BE2C (cell line): ENCODE data around the gene NPY4R2.
"Not testable (repeated sequence)": the region's sequence is repeated elsewhere in the genome, so short reads cannot be mapped to it uniquely, and the experiment has no call there.

Experiments
- DNase-seq: peaks from one replicate; pipeline ENCODE4 v3.0.0-alpha.2; 2020
- H3K27me3 ChIP-seq: fragments of 250-450 bp; sonication (Bioruptor Pico); 2 replicates; pipeline ENCODE4 v1.5.1; 2020; ENCODE audit warnings: mild to moderate bottlenecking
- H3K36me3 ChIP-seq: fragments of 250-450 bp; sonication (Bioruptor Pico); 2 replicates; pipeline ENCODE4 v1.5.1; 2020; ENCODE audit warnings: mild to moderate bottlenecking
- H3K4me1 ChIP-seq: fragments of 250-450 bp; sonication (Bioruptor Pico); 2 replicates; pipeline ENCODE4 v1.5.1; 2020
- H3K4me3 ChIP-seq: 2 replicates; pipeline ENCODE4 v1.5.1; 2011; ENCODE audit warnings: low read depth, low read length
- H3K9me3 ChIP-seq: fragments of 250-450 bp; sonication (Bioruptor Pico); 2 replicates; pipeline ENCODE4 v1.5.1; 2020
- CTCF ChIP-seq: IDR thresholded peaks from 2 replicates; pipeline ENCODE4 v1.5.1; 2012; ENCODE audit warnings: mild to moderate bottlenecking, low read depth, low read length

NPY4R2 gene

GRCh38 chr10:47915849-47916548 is 2.5 kb upstream of the NPY4R2 start:
- not testable (repeated sequence) for DNase-seq, H3K27me3 ChIP-seq, H3K9me3 ChIP-seq, H3K36me3 ChIP-seq, H3K4me1 ChIP-seq, H3K4me3 ChIP-seq
- peak; percentile 37; the same call in 1 of the 2 replicates for TF ChIP-seq CTCF

- not testable (repeated sequence) for H3K36me3 ChIP-seq, H3K4me3 ChIP-seq, H3K9me3 ChIP-seq, DNase-seq, H3K27me3 ChIP-seq, H3K4me1 ChIP-seq
These were observed 2.1 kb downstream of the NPY4R2 start for GRCh38 chr10:47920610-47921009.

GRCh38 chr10:47922503-47922902 is 4.0 kb downstream of the NPY4R2 start:
- not testable (repeated sequence) for H3K4me1 ChIP-seq, H3K4me3 ChIP-seq, H3K36me3 ChIP-seq, H3K27me3 ChIP-seq, H3K9me3 ChIP-seq, DNase-seq

- not testable (repeated sequence) for H3K36me3 ChIP-seq, H3K4me3 ChIP-seq, DNase-seq, H3K9me3 ChIP-seq, H3K27me3 ChIP-seq, H3K4me1 ChIP-seq
These were observed 6.2 kb downstream of the NPY4R2 start for GRCh38 chr10:47924628-47925027.

- H3K9me3 ChIP-seq, DNase-seq, H3K4me1 ChIP-seq, H3K4me3 ChIP-seq, H3K27me3 ChIP-seq, H3K36me3 ChIP-seq: not testable (repeated sequence)
These were observed 8.9 kb downstream of the NPY4R2 start for GRCh38 chr10:47927147-47927916.

GRCh38 chr10:47928225-47928624 is 9.8 kb downstream of the NPY4R2 start:
- not testable (repeated sequence) for DNase-seq, H3K9me3 ChIP-seq, H3K36me3 ChIP-seq, H3K27me3 ChIP-seq, H3K4me3 ChIP-seq, H3K4me1 ChIP-seq

- H3K4me3 ChIP-seq, H3K4me1 ChIP-seq, H3K27me3 ChIP-seq, DNase-seq, H3K9me3 ChIP-seq, H3K36me3 ChIP-seq: not testable (repeated sequence)
These were observed 14.4 kb downstream of the NPY4R2 start for GRCh38 chr10:47932824-47933223.

- not testable (repeated sequence) for H3K9me3 ChIP-seq, H3K36me3 ChIP-seq, DNase-seq, H3K4me3 ChIP-seq, H3K27me3 ChIP-seq, H3K4me1 ChIP-seq
These were observed 15.0 kb downstream of the NPY4R2 start for GRCh38 chr10:47933462-47933861.

- H3K4me3 ChIP-seq, H3K36me3 ChIP-seq, DNase-seq, H3K9me3 ChIP-seq, H3K4me1 ChIP-seq, H3K27me3 ChIP-seq: not testable (repeated sequence)
These were observed 18.3 kb downstream of the NPY4R2 start for GRCh38 chr10:47936772-47937228.

GRCh38 chr10:47937634-47938033 is 19.2 kb downstream of the NPY4R2 start:
- not testable (repeated sequence) for H3K4me1 ChIP-seq, H3K27me3 ChIP-seq, DNase-seq, H3K36me3 ChIP-seq, H3K9me3 ChIP-seq, H3K4me3 ChIP-seq

- DNase-seq, H3K27me3 ChIP-seq, H3K36me3 ChIP-seq, H3K9me3 ChIP-seq, H3K4me3 ChIP-seq, H3K4me1 ChIP-seq: not testable (repeated sequence)
These were observed 22.4 kb downstream of the NPY4R2 start for GRCh38 chr10:47940821-47941220.

GRCh38 chr10:47941379-47941778 is 22.9 kb downstream of the NPY4R2 start:
- not testable (repeated sequence) for DNase-seq, H3K36me3 ChIP-seq, H3K27me3 ChIP-seq, H3K4me3 ChIP-seq, H3K4me1 ChIP-seq, H3K9me3 ChIP-seq

GRCh38 chr10:47942351-47943019 is 24.0 kb downstream of the NPY4R2 start:
- not testable (repeated sequence) for H3K4me3 ChIP-seq, H3K27me3 ChIP-seq, H3K9me3 ChIP-seq, H3K4me1 ChIP-seq, H3K36me3 ChIP-seq
- peak; percentile 25 for DNase-seq

GRCh38 chr10:47943328-47943727 is 24.9 kb downstream of the NPY4R2 start:
- peak; percentile 63 for DNase-seq
- H3K4me3 ChIP-seq, H3K9me3 ChIP-seq, H3K4me1 ChIP-seq, H3K36me3 ChIP-seq, H3K27me3 ChIP-seq: not testable (repeated sequence)

GRCh38 chr10:47947424-47947823 is 29.0 kb downstream of the NPY4R2 start:
- H3K4me1 ChIP-seq, DNase-seq, H3K4me3 ChIP-seq, H3K36me3 ChIP-seq, H3K9me3 ChIP-seq, H3K27me3 ChIP-seq: not testable (repeated sequence)
